Activated CD8-positive, alpha-beta memory T cell treated with anti-CD3 and anti-CD28 coated beads, Interleukin-2, amount 50 U/mL, for 4 hours (primary cell): ENCODE measurements around the gene RERE.
"Not testable (repeated sequence)": the region's sequence is repeated elsewhere in the genome, so short reads cannot be mapped to it uniquely, and the experiment has no call there.

Experiments used
- DNase-seq: peaks from one replicate; pipeline ENCODE4 v3.0.0-alpha.2; 2020

Gene RERE

DNA sequence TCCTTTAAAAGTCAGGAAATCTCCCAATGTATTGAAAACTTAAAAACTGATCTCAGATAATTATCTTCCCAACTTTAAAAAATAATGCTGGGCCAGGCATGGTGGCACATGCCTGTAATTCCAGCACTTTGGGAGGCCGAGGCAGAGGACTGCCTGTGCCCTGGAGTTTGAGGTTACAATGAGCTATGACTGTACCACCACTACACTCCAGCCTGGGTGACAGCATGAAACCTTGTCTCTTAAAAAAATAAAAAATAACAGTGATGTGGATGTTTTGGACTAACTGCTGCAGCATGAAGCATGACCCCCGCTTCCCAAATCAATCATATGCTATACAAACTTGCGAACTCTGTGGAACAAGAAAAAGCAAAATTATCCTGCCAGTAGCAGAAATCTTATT is 186.3 kb downstream of the RERE start:
- no peak for DNase-seq

DNA sequence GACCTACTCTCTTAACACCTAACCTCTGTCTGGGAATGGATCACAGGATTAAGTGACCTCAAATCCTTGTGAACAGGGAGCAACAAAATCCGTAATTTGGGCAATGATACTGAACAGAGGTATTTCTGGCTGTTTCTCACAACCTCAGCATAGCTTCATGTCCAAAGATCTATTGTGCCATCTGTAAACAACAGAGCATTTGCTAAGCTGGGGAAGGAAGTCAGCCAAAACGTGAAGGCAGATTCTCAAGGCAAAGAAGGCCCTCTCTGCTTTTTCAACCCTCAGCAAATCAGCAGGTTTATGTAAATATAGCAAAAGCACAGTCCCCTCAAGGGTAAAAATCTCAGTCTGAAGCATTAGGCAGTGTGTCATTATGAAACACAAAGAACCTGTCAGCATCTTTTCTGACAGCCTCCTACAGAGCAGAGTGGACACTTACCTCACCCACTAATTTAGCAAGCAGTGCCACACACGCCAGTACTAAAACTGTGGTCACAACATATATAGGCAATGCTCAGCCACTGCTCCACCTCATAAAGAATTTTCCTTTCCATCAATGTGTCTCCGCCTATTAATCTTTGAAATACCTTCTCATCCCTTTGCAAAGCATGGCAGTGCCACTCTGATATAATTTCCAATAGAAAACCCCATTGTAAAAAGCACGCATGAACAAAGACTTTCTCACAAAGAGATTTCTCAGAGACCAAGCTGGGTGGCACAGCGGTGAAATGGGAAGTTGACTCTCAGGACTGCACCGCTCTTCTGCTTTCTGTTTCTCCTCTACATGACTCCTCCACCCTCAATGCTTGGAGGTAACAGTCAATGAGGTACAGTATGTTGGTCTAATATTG is 188.0 kb downstream of the RERE start:
- no peak for DNase-seq

DNA sequence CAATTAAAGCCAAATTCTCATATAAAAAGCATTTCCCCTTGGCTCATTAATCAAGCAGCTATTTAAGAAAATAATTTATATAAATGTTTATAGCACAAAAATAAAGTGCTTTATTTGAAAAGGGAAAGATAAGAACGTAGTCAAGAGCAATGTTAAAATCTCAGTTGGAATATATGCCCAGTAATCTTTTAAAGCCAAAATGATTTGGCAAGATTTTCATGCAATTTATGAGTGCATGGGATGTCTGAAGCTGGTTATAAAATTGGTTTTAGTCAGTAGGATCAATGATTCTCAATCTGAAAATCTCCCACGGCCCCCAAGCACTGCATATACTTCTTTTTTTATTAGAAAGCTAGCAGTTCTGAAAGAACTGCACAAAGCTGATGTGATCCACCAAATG is 188.8 kb downstream of the RERE start:
- DNase-seq = no peak

DNA sequence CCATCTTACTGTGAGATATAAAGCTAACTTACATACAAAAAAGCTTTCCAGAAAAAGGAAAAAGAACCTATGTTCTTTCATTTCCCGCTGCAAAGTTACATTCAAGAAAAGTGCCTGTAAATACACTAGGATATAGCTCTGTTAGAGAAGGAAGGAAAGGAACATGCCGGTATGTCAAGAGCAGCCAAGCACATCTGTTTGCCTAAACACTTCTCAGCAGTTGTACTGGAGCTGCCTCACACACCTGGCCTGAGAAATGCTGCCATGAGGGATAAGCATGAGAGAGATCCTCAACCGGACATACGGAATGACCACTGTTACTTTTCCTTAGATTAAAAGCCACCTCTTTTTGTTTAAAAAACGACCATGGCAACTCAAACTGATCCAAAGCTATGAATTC is 189.7 kb downstream of the RERE start:
- DNase-seq = no peak

DNA sequence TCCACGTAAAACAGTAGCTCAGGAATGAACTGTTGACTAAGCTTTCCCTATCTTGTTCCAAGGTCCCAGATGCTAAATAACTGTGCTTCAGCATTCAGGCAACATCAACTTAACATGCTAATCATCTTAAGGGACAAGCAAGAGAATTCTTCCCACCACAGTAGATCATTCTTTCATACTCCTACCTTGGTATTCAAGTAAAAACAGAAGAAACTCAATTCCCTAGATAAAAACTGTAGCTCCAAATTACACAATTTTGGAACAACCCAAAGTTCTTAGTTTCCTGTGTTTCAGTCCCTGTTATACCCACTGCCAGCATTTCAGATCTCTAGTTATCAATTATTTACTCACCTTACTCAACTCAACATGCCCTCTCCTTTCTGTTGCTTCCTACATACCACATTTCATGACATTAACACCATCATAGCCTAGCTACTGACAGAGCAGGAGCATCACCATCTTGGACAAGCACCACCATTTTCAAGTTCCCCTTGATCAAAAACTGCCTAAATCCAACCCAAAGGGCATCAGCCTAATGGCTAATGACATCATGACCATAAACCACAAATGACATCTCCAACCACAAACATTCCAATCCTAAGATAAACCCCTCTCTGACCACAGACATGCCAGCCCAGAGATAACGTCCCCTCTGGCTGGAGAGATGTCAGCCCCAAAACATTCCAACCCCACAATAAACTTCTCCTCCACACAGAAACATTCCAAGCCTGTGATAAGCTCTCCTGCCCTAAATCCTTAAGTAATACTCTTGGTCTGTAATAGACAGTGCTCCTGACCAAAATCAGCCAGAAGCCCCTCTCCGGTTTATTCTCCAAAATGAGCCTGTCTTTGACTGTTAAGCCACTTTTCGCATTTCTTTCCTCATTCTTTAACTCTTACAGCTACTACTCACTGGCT is 191.2 kb downstream of the RERE start:
- no peak for DNase-seq

DNA sequence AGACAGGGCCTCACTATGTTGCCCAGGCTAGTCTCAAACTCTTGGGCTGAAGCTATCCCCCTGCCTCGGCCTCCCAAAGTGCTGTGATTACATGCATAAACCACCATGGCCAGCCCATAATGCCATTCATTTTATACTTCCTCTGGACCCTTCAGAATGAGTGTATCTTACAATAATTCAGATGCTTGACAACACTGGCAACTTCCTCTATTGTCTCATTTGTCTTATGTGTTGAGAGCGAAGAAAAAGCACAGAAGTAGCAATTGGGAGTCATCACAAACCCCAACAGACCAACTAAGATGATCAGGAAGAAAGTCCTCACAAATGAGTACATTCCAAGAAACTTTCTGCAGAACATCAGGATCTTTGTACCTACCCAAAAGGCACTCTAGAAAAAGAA is 191.9 kb downstream of the RERE start:
- no peak for DNase-seq

DNA sequence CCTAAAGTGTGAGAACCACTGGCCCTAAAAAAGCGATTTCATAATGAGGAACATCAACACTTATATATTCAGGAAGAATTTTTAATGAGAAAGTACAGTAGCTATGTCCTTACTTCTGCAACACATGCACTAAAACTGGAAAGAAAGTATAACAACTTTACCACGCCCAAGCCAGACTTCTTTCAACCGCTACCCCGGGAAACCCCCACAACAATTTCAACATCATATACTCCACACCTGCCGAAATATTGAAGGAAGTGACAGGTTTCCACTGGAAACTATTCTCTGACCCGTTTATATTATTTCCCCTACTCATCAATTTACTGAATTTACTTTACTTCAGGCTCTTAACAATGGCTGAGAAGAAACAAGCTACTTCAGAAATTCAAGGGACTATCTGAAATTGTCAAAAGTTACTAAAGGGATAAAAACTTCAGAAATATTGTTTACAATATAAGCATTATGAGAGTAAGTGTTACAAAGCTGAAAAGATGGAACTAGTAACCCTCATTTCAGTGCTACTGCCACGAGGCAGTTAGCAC is 193.7 kb downstream of the RERE start:
- not testable (repeated sequence) for DNase-seq

DNA sequence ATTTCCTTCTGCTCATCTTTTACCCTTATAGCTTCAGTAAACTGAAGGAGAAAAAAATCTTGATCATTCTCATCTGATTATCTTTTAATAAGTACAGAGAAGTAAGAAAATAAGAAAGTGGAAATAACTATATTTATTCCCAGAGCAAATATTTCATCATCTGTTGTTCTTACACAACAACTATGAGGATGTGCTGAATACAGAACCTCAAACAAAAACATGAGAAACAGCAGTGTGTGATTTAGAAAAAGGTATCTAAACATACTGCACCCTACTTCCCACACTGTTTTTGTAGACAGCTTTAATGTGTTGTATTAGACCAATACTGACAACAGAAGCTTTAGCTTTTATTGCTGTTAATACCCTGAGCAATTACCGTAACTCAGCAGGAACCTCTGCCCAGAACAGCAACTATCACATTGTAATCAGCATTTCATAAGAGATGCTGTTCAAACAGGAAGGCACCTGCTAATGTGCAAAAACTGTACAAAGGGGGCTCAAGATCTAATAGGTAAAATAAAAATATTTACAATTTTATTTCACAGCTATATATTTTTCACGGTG is 195.6 kb downstream of the RERE start:
- not testable (repeated sequence) for DNase-seq

DNA sequence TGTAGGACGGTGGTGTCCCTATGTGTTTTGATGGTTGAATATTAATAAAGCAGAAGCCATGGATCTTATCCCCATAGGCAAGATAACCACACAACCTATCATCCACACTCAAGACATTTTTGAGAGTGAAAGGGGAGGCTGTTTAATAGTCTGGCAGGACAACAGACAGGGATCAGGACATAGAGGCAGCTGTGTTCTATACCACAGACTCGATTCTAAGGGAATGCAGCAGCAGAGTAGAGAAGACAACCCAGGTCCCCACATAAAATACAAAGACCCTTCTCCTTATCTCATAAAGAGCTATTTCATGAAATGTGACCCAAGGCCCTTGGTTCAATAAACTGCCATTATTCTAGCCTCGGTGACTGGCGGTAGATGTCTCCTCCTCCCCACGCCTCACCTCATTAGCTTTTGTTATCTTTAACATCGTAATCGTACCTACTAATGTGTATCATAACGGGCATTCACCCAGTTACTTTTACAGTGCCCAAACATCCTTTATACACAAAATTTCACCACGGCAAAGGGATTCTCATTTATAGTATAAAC is 196.3 kb downstream of the RERE start:
- DNase-seq = not testable (repeated sequence)

DNA sequence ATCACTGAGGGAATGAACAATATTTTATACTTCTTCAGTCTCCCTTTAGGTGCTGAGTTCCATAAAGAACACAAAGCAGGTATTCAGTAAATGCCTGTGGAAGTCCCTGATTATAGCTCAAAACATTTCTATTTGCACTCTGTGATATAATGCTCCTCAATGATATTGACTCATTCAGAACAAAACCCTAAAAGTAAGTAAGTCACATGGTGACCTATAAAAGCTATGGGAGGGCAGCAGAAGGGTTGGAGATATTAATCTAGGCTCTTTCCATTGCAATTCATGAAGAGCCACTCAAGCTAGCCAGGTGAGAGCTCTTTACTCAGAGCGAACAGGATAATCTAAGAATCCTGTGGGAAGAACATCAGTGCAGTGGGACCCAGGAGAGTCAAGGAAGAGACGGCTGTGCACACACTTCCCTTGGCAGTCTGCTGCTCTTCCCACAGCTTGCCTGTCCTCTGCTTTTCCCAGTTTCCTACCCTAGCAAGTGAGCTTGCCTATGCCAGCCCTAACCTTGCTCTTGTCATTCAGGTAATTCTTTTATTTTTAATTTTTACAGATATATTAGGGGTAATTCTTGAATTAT is 197.4 kb downstream of the RERE start:
- not testable (repeated sequence) for DNase-seq

DNA sequence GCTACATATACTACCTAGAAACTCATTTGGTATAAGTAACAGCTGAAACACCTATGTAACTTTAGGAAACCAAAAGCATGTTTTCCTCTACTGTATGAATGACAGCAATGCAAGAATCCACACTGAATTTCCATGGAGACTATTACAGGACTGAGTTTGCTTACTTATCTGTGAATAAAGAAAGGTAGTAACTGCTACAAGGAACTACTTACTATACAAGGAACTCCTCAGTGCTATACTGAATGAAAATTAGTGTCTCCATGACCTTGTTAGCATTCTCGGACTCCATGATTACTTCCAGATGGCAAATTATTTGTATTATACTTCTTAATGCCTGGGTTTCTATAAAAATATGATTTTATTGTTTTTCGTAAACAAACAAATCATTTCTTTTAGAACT is 198.0 kb downstream of the RERE start:
- not testable (repeated sequence) for DNase-seq

DNA sequence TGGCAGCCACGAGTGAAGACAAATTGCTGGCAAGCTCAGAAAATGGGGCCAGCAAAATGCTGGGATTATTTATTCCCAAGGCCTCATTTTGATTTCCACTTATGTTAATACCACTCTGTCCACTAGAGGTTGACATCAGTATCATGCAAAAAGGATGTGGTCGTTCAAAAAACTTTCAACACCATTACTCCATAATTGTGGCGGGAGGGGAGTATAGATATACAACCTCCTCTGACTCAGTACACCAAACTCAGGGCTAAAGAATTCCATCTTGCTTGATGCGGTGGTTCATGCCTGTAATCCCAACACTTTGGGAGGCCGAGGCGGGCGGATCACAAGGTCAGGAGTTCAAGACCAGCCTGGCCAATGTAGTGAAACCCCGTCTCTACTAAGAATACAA is 200.6 kb downstream of the RERE start:
- DNase-seq = not testable (repeated sequence)

DNA sequence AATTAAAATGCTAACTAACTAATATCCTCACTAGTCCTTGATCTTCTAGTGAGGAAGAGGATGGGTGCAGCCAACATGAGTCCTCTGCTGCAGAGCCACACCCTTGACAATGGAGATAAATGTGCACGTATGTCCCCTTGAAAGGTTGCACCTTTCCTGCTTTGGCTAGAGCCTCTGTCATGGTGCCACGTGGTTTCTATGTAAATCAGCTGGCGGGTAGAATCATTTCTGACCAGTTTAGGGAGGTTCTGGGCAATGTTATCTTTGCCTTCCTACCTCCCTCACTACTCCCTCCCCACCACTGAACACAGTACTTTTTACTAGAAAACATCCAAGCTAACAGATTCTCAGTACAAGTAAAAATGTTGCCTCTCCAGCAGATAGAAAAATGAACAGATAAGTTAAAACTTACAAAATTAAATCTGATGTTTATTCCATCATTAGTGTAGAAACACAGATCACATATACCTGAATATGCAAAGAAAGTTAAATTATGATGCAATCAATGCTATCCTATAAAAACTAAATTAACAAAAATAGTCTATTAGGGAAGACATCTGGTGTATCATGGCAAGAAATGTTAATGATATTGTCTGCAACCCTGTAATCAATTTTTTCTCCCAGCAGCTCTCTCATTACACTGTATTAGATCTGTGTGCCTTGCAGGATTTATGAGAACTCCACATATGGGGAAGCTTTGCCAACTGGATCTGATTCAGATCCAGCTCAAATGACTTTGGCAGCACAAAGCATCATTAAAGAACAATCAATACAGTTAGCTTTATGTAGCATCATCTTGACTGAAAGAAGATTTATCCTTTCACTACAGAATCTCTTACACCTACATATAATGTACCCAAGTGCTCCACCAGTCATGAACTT is 205.6 kb downstream of the RERE start:
- DNase-seq = not testable (repeated sequence)

DNA sequence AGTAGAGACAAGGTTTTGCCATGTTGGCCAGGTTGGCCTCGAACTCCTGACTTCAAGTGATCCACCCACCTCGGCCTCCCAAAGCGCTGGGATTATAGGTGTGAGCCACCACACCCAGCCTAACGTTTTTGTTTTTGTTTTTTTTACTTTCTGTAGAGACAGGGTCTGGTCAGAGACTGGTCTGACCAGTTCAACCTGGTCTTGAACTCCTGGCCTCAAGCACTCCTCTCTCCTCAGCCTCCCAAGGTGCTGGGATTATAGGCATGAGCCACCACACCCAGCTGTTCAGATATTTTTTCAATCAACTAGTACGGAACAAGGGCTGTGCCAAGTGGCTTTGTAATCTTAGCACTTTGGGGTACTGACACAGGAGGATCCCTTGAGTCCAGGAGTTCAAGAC is 209.5 kb downstream of the RERE start:
- DNase-seq = no peak

DNA sequence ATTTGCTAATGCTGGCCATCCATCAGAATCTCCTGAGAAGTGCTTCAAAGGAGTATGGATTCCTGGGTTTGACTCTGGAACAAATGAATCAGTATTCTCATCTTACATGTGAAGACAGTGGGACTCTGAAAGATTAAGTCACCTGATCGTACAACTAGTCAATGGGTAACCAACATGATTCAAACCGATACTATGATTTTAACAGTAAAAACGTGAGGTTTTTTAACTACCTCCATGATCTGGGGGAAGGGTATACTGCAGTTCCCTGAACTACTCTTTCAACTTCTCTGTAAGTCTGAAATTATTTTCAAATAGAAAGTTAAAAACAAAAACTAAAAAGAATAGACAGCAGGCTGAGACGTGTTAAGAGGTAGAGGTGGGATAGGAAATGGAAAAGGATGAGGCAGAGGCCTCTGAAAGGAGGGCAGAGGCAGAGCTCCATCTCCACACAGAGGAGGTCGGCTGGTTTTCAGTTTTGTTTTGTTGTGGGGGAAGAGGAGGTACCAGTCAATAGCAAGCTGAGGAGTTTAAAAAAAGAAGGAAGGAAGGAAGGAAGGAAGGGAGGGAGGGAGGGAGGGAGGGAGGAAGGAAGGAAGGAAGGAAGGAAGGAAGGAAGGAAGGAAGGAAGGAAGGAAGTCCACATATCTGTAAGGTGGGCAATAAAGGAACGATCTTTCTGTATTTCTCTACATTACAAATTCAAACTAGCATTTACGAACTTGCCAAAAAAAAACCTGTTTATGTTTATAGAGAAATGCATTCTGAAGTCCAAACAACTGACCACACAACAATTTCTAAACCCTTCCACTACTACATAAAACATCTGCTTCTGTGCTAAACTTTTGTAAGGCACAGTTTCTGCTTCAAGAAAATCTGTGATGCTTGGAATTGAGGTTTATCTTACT is 213.1 kb downstream of the RERE start:
- no peak for DNase-seq

DNA sequence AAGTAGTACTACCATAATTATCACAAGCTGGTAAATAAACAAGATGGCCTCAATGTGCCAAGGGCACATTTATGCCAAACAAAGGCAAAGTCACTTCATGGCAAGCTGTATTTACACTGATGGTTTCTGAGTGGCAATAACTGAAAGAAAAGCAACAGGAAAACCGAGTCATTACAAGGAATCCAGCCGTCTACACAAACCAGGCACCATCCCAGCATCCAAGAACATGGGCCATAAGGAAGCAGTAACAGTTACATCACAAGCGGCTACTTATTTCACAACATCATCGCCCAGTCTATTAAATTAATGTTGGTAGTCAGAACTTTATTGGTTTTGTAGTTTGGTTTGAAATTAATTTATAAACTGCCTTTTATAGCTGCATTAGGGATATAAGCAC is 214.2 kb downstream of the RERE start:
- no peak for DNase-seq

DNA sequence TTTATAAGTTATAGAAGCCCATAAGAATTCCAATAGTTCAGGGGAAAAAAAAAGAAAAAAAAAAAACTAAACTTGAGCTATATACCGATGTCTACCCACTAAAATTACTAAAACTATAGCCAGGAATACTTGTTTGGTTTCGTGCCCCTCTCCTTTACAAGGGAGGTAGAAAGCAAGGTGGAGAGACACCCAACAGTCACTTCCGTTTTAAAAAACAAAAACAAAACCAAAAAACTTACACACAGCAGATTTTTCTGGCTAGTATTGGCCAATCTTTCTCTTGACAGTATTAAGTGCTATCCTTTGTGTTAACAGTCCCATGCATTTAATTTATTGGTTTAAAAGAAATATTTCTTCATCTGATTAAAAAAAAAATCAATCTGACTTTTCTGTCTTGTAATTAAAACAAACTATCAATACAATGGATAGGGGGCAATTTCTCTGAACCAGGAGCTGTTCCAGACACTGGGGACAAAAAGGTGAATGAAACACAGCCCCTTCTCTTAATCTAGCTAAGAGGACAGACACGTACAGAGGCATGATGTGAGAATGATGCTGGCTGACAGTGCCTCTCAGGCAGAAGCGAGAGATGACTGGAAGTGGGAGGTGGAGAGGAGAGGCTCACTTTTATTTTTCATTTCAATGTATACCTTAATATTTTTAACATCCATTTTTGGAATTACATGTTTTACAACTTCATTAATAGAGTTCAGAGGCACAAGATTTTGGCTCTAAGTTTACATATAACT is 214.8 kb downstream of the RERE start:
- DNase-seq = no peak

DNA sequence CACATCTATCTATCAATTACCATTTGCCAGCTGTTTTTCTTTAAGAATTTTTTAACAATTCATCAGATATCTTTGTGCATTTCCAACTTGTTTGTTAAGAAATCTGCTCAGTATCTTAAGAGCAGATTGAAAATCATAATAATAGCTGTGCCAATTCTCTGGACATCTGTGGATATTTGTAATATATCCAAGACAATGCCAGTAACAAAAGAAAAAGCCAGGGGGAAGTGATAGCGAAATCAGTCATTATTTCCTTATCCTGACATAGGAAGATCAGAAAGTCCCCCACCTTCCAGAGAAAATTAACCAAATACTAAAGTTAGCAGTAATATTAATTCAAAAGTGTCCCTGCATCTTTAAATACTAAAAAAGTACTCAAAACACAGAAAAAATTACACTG is 217.1 kb downstream of the RERE start:
- no peak for DNase-seq

DNA sequence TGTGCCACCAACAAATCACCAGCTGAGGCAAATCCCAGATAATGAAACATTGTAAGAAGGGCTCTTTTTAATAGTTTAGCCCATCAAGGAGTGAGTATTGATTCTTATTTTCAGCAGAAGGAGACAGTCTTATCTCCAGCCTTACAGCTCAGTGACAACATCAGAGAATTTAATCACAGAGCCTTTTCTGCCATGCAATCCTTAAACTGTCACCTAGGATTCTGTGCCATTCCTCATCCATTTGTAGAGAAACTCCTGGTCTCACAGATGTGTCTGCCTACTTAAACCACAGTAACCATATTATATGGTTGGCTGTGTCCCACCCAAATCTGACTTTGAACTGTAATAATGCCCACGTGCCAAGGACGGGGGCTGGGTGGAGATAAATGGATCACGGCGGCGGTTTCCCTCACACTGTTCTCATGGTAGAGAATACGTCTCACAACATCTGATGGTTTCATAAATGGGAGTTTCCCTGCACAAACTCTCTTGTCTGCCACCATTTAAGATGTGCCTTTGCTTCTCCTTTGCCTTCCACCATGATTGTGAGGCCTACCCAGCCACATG is 217.7 kb downstream of the RERE start:
- no peak for DNase-seq
